HG02885 (cell line): ENCODE measurements around the gene SLC37A1.

ENCODE experiments used
- ATAC-seq: cut with Tn5 transposase; IDR thresholded peaks from one replicate; pipeline ENCODE4 v1.9.1; 2021; ENCODE audit warnings: mild to moderate bottlenecking; ENCODE audit not compliant: unreplicated experiment, poor library complexity

The SLC37A1 gene

GRCh38 chr21:42555756-42556438 lies 42.2 kb downstream of the SLC37A1 start:
- ATAC-seq = no peak

GRCh38 chr21:42556476-42556875 lies 42.8 kb downstream of the SLC37A1 start:
- ATAC-seq = no peak

- peak; percentile 54 for ATAC-seq
Observed at GRCh38 chr21:42556960-42557359, 43.3 kb downstream of the SLC37A1 start.

- no peak for ATAC-seq
Observed at GRCh38 chr21:42557420-42557819, 43.8 kb downstream of the SLC37A1 start.

- no peak for ATAC-seq
Observed at GRCh38 chr21:42558368-42558767, 44.7 kb downstream of the SLC37A1 start.

- ATAC-seq = no peak
Observed at GRCh38 chr21:42558846-42559245, 45.2 kb downstream of the SLC37A1 start.

- no peak for ATAC-seq
Observed at GRCh38 chr21:42559326-42559725, 45.7 kb downstream of the SLC37A1 start.

GRCh38 chr21:42560517-42561179 lies 47.0 kb downstream of the SLC37A1 start:
- no peak for ATAC-seq

- peak; percentile 59 for ATAC-seq
Observed at GRCh38 chr21:42561762-42562650, 48.4 kb downstream of the SLC37A1 start.

- no peak for ATAC-seq
Observed at GRCh38 chr21:42562816-42563215, 49.2 kb downstream of the SLC37A1 start.

GRCh38 chr21:42563261-42563660 lies 49.6 kb downstream of the SLC37A1 start:
- no peak for ATAC-seq

GRCh38 chr21:42563686-42564085 lies 50.0 kb downstream of the SLC37A1 start:
- no peak for ATAC-seq

- ATAC-seq = no peak
Observed at GRCh38 chr21:42564561-42564971, 50.9 kb downstream of the SLC37A1 start.

GRCh38 chr21:42565206-42565810 lies 51.7 kb downstream of the SLC37A1 start:
- ATAC-seq = no peak

GRCh38 chr21:42565886-42566523 lies 52.4 kb downstream of the SLC37A1 start:
- ATAC-seq = no peak

GRCh38 chr21:42566524-42567213 lies 53.0 kb downstream of the SLC37A1 start:
- no peak for ATAC-seq

GRCh38 chr21:42567214-42567555 lies 53.5 kb downstream of the SLC37A1 start:
- no peak for ATAC-seq

- ATAC-seq = no peak
Observed at GRCh38 chr21:42567861-42568260, 54.2 kb downstream of the SLC37A1 start.

GRCh38 chr21:42568376-42568775 lies 54.7 kb downstream of the SLC37A1 start:
- ATAC-seq = no peak
